HepG2 (cell line): ENCODE data around the gene TNFRSF9. TPM values are rescaled to one million over a fixed set of nuclear protein-coding genes. Genes with fewer than 3 reads are reported as not detected.

ENCODE experiments used
- ATAC-seq: fragments of 200-7000 bp; cut with Tn5 transposase; 3 replicates; pipeline ENCODE4 v1.9.1; 2020; ENCODE audit warnings: mild to moderate bottlenecking, moderate library complexity
- BruUV-seq: library from RNA; stranded (reverse); fragments of 400-500 nt; replicated peaks from 2 replicates; lab custom pipeline; 2021; lab: Mats Ljungman, UMichigan
- CTCF ChIA-PET: fragments of 300-600 bp; formaldehyde crosslinking; extraction: SDS; loops from one replicate; lab custom pipeline; 2021; ENCODE audit warnings: low total read pairs, inconsistent platforms, low intra/inter-chr PET ratio; lab: Yijun Ruan, JAX
- POLR2A ChIA-PET: fragments of 350-600 bp; sonication (Branson Sonifier 250); formaldehyde crosslinking; loops from one replicate; lab custom pipeline; 2020; ENCODE audit warnings: antibody characterized with exemption, inconsistent platforms; lab: Yijun Ruan, JAX
- DNase-seq: peaks from one replicate; pipeline ENCODE4 v3.0.0-alpha.2; 2015; ENCODE audit warnings: low spot score
- FAIRE-seq: peaks from 3 replicates; lab custom pipeline; 2011; peaks lifted over from hg19 to GRCh38; lab: Jason Lieb, UNC
- H2AFZ ChIP-seq: one replicate; pipeline ENCODE4 v1.6.1; 2011; ENCODE audit warnings: low read length, inconsistent platforms
- H3K27ac ChIP-seq: fragments of 300-600 bp; 3 replicates; pipeline ENCODE4 v1.8.0; 2011; ENCODE audit warnings: mixed run types, mild to moderate bottlenecking, mixed read lengths, low read length, inconsistent platforms; ENCODE audit not compliant: insufficient read depth; ENCODE audit errors: extremely low read length
- H3K27me3 ChIP-seq, 2 experiments: fragments of 200-600 bp in 1 of 2; 2 replicates in 1 of 2; 3 replicates in 1 of 2; pipeline versions ENCODE4 v1.6.0 to v1.8.0; 2011; ENCODE audit warnings: low read length in 2 of 2, mild to moderate bottlenecking in 2 of 2, moderate library complexity in 2 of 2, inconsistent platforms in 1 of 2; ENCODE audit not compliant: insufficient read depth in 2 of 2, control insufficient read depth in 1 of 2
- H3K36me3 ChIP-seq, 2 experiments: fragments of 200-600 bp in 1 of 2; replicated peaks in 1 of 2; 2 replicates in 1 of 2; 3 replicates in 1 of 2; pipeline versions ENCODE4 v1.5.1 to v1.8.0; 2011; ENCODE audit warnings: low read length in 2 of 2, inconsistent platforms in 1 of 2; ENCODE audit not compliant: insufficient read depth in 2 of 2, control insufficient read depth in 1 of 2
- H3K4me1 ChIP-seq: 2 replicates; pipeline ENCODE4 v1.5.1; 2012; ENCODE audit warnings: low read length, inconsistent platforms; ENCODE audit not compliant: insufficient read depth
- H3K4me2 ChIP-seq: 2 replicates; pipeline ENCODE4 v1.6.0; 2011; ENCODE audit warnings: low read depth, low read length, inconsistent platforms
- H3K4me3 ChIP-seq, 3 experiments: fragments of 200-600 bp in 1 of 3; sonication (generic), shearing (Covaris generic) in 1 of 3; replicated peaks in 1 of 3; 2 replicates each; pipeline ENCODE4 v1.5.1; 2011 to 2016; ENCODE audit warnings: low read length in 3 of 3, inconsistent platforms in 2 of 3, low read depth in 2 of 3, mild to moderate bottlenecking in 2 of 3, control low read depth in 1 of 3, mixed read lengths in 1 of 3; ENCODE audit not compliant: insufficient read depth in 1 of 3
- H3K79me2 ChIP-seq: one replicate; pipeline ENCODE4 v1.6.1; 2011; ENCODE audit warnings: low read length, inconsistent platforms; ENCODE audit not compliant: insufficient read depth
- H3K9ac ChIP-seq: 2 replicates; pipeline ENCODE4 v1.6.0; 2011; ENCODE audit warnings: mild to moderate bottlenecking, low read depth, low read length, inconsistent platforms; ENCODE audit not compliant: insufficient read depth
- H3K9me3 ChIP-seq: 2 replicates; pipeline ENCODE4 v1.5.1; 2012; ENCODE audit warnings: mild to moderate bottlenecking, low read length
- H4K20me1 ChIP-seq: 2 replicates; pipeline ENCODE4 v1.6.0; 2011; ENCODE audit warnings: inconsistent platforms, mild to moderate bottlenecking, low read length, moderate library complexity; ENCODE audit not compliant: insufficient read depth
- RARG ChIP-seq: sonication (generic); formaldehyde crosslinking; IDR thresholded peaks from 2 replicates; pipeline ENCODE4 v1.4.0; 2020; ENCODE audit warnings: low read depth, mild to moderate bottlenecking, missing genetic modification reagents
- ZNF333 ChIP-seq: sonication (generic); formaldehyde crosslinking; IDR thresholded peaks from 2 replicates; pipeline ENCODE4 v1.4.0; 2020; ENCODE audit warnings: mild to moderate bottlenecking, missing genetic modification reagents, borderline replicate concordance
- ZNF746 ChIP-seq: sonication (generic); formaldehyde crosslinking; IDR thresholded peaks from 2 replicates; pipeline ENCODE4 v1.8.0; 2022; ENCODE audit warnings: mild to moderate bottlenecking, missing genetic modification reagents
- WGBS: methylation state at CpG from one replicate; pipeline ENCODE4 v1.1.6; 2017; ENCODE audit warnings: low lambda C conversion rate; 5-methylcytosine and 5-hydroxymethylcytosine counted together
- in situ Hi-C: cut with HindIII; loops from 2 replicates; pipeline ENCODE4 v1.10.0; 2017; ENCODE audit warnings: low pct_unique_long_range_greater_than_20kb; ENCODE audit not compliant: extremely low pct_ligation_motif_present
- intact Hi-C: fragments of 100-400 bp; cut with micrococcal nuclease; formaldehyde crosslinking; loops from one replicate; pipeline ENCODE4 v1.10.0; 2022; ENCODE audit not compliant: unreplicated experiment
- polyA plus RNA-seq, 8 experiments: library from polyadenylated mRNA; depleted of rRNA in 3 of 8; stranded (reverse) in 7 of 8; unstranded in 1 of 8; fragments of >200 nt; fragmentation: Illumina TruSeq in 4 of 8; extraction: Trizol in 4 of 8; gene quantifications; 2 replicates each; pipeline versions ENCODE4 v1.2.1 to v1.2.3, GENCODE V29; 2011 to 2016; ENCODE audit warnings: low read depth in 4 of 8, missing spikeins in 1 of 8, mixed read lengths in 1 of 8; ENCODE audit not compliant: insufficient read depth in 1 of 8
- total RNA-seq, 5 experiments: library from RNA; depleted of rRNA; stranded (reverse); fragments of >200 nt; fragmentation: Illumina TruSeq; extraction: Trizol; gene quantifications; 2 replicates each; pipeline ENCODE4 v1.2.3, GENCODE V29; 2016; ENCODE audit warnings: low read depth in 1 of 5
- TF ChIP-seq, protein P1 (sequence below): fragments of 450-650 bp; IDR thresholded peaks from 2 replicates; pipeline ENCODE4 v1.6.1; 2016

Gene TNFRSF9
- total and polyA plus RNA-seq, 2 of the 13 experiments (the other 11 are each of a cell fraction or from before 2014, with no cell fraction given): 0.07 TPM; not detected in 1

DNA sequence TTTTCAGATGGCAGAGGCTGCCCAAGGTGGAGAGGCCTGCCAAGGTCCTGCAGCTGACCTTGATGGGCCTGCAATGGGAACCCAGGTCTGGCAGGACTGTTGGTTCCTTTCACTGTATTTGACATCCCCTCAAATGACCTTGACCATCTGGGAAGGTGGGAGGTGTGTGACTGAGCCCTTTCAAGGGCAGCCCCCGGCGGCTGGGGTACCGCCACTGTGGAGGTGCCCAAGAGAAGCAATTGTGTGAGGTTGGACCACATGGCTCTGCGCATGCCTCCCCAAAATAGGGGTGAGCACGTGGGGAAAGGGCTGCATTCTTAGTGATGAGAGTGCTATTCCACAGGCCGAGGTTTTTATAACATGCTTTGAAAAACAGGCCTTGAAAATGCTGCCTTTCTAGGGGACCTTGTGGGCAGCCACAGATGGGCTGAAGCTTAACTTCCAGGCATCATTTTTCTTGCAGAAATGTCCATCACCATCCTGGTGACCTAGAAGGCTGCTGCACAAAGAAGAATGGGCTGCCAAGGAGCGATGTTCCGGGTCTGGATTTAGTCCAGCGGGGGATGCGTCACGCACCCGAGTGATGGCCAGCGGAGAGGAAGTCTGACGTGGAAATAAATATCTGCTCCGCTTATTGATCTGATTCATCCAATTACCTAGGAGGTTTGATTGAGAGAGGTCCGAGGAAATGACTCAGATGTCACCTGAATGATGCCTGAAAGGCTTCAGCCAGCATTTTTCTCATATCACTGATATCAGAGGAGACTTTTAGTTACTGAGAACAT, 71.3 kb downstream of the TNFRSF9 start:
- ChIA-PET POLR2A (no interaction called here), CTCF (no interaction called here)
- H3K27ac ChIP-seq: no peak overlapping the region
- in situ Hi-C loops (loop anchor here (25.0 kb wide), 1 partner anchor 207 kb away; no protein-coding TSS in a partner anchor), intact Hi-C loops (no loop called here)
- TF ChIP-seq ZNF746 (CRISPR knock-in tag) (no peak), ZNF333 (CRISPR knock-in tag) (no peak), RARG (CRISPR knock-in tag) (no peak)
- TF ChIP-seq, protein P1, sequence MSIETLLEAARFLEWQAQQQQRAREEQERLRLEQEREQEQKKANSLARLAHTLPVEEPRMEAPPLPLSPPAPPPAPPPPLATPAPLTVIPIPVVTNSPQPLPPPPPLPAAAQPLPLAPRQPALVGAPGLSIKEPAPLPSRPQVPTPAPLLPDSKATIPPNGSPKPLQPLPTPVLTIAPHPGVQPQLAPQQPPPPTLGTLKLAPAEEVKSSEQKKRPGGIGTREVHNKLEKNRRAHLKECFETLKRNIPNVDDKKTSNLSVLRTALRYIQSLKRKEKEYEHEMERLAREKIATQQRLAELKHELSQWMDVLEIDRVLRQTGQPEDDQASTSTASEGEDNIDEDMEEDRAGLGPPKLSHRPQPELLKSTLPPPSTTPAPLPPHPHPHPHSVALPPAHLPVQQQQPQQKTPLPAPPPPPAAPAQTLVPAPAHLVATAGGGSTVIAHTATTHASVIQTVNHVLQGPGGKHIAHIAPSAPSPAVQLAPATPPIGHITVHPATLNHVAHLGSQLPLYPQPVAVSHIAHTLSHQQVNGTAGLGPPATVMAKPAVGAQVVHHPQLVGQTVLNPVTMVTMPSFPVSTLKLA: peak; percentile 33; the same call in 1 of the 2 replicates
- no peak overlapping the region for H3K9ac ChIP-seq
- 50% methylated on average over 16 of the region's 16 CpGs for WGBS
- BruUV-seq: no TSS peak
- FAIRE-seq (no peak), DNase-seq (no peak), ATAC-seq (no peak)
- no peaks in the 10 kb centered on the region for H3K9me3 ChIP-seq
- H3K79me2 ChIP-seq: no peaks in the 10 kb centered on the region
- no peaks in the 10 kb centered on the region for H3K36me3 ChIP-seq
- H3K4me1 ChIP-seq: no peaks in the 10 kb centered on the region
- peaks cover 0 to 23% of the 10 kb centered on the region in 2 experiments; a peak in 3 of 5 replicates for H3K27me3 ChIP-seq
- H4K20me1 ChIP-seq: no peaks in the 10 kb centered on the region
- H3K4me2 ChIP-seq: no peak overlapping the region
- no peak overlapping the region for H2AFZ ChIP-seq
- no peak overlapping the region for H3K4me3 ChIP-seq
